ENCODE measurements around the gene ANKRD44. TPM values are rescaled to one million over a fixed set of nuclear protein-coding genes. Genes with fewer than 3 reads are reported as not detected.
A peak's percentile ranks its signal among the peaks of the same experiment; 100 is the strongest.

Gene ANKRD44
- total and polyA plus RNA-seq, 12 donors: 1.1 to 20.1 (median 6.9) TPM

GRCh38 chr2:197113275-197113711, 197.3 kb downstream of the ANKRD44 start:
- 0 to 4% methylated on average over 1 of the region's 1 CpG for WGBS, 2 donors
- peak in 2 of 8 donors; percentile 43 to 58 for ATAC-seq
- intact Hi-C loops (cut with DNase I): loop anchor here (1.0 to 10.0 kb wide), 12 partner anchors 52 to 268 kb away; partner anchors contain the start of gene ANKRD44 (in 6 of the 10)
- Histone ChIP-seq H3K27me3 (no peaks in the 10 kb centered on the region), H3K9me3 (no peaks in the 10 kb centered on the region), H3K4me3 (no peak overlapping the region), H3K36me3 (peaks cover 0 to 19% (median 0%) of the 10 kb centered on the region in 9 donors), H3K4me1 (peaks cover 6 to 21% (median 13%) of the 10 kb centered on the region in 9 donors), H3K27ac (no peak overlapping the region)
- DNase-seq: no peak
- TF ChIP-seq CTCF (IDR thresholded peaks at IDR 0.05): peak; percentile 41 to 86 (median 72)

GRCh38 chr2:197109326-197109725, 201.3 kb downstream of the ANKRD44 start:
- WGBS, 2 donors: 88 to 93% methylated on average over 2 of the region's 2 CpGs
- H3K4me1 ChIP-seq: peaks cover 8 to 37% (median 29%) of the 10 kb centered on the region in 9 donors
- H3K27me3 ChIP-seq: no peaks in the 10 kb centered on the region
- H3K27ac ChIP-seq: peak overlapping the region in 8 of 10 donors; percentile 56 to 87 (median 82)
- DNase-seq (no peak), ATAC-seq (no peak)
- peaks cover 0 to 31% (median 0%) of the 10 kb centered on the region in 9 donors for H3K36me3 ChIP-seq
- intact Hi-C loops (cut with DNase I): loop anchor here in 4 of 10 donors (5.0 to 10.0 kb wide), 4 partner anchors 92 to 185 kb away; partner anchors contain the start of gene PGAP1 (in 1 of the 4)
- no peaks in the 10 kb centered on the region for H3K9me3 ChIP-seq
- TF ChIP-seq CTCF (IDR thresholded peaks at IDR 0.05): no peak
- H3K4me3 ChIP-seq: no peak overlapping the region

GRCh38 chr2:197108758-197109157, 201.8 kb downstream of the ANKRD44 start:
- Histone ChIP-seq H3K4me3 (no peak overlapping the region), H3K27ac (peak overlapping the region; percentile 17 to 87 (median 79)), H3K9me3 (no peaks in the 10 kb centered on the region), H3K27me3 (no peaks in the 10 kb centered on the region), H3K36me3 (peaks cover 0 to 37% (median 0%) of the 10 kb centered on the region in 9 donors), H3K4me1 (peaks cover 8 to 37% (median 29%) of the 10 kb centered on the region in 9 donors)
- ATAC-seq (peak; percentile 76 to 93 (median 88)), DNase-seq (peak; percentile 80 to 83)
- TF ChIP-seq CTCF (IDR thresholded peaks at IDR 0.05): no peak
- intact Hi-C loops (cut with DNase I): loop anchor here in 4 of 10 donors (5.0 to 10.0 kb wide), 4 partner anchors 91 to 184 kb away; partner anchors contain the start of gene PGAP1 (in 1 of the 4)
- WGBS, 2 donors: 42 to 53% methylated on average over 4 of the region's 4 CpGs

- H3K27me3 ChIP-seq: no peaks in the 10 kb centered on the region
- H3K4me1 ChIP-seq: peaks cover 8 to 32% (median 29%) of the 10 kb centered on the region in 9 donors
- peak in 7 of 8 donors; percentile 71 to 90 (median 84) for ATAC-seq
- H3K27ac ChIP-seq: peak overlapping the region; percentile 56 to 87 (median 80)
- H3K9me3 ChIP-seq: no peaks in the 10 kb centered on the region
- no peak overlapping the region for H3K4me3 ChIP-seq
- TF ChIP-seq CTCF (IDR thresholded peaks at IDR 0.05): no peak
- 41 to 63% methylated on average over 2 of the region's 2 CpGs for WGBS, 2 donors
- DNase-seq: peak; percentile 27 to 54
- intact Hi-C loops (cut with DNase I): loop anchor here in 4 of 10 donors (5.0 to 10.0 kb wide), 4 partner anchors 90 to 183 kb away; partner anchors contain the start of gene PGAP1 (in 1 of the 4)
- peaks cover 0 to 41% (median 0%) of the 10 kb centered on the region in 9 donors for H3K36me3 ChIP-seq
Measured at GRCh38 chr2:197107291-197108269, 203.0 kb downstream of the ANKRD44 start.
